NCI-H187 treated with DMSO at 0.1 percent for 48 hours (cell line): Measurements from ENCODE around the gene ATP5ME.

Experiments
- DNase-seq: peaks from one replicate; lab custom pipeline; 2025; lab: John Stamatoyannopoulos, UW

The ATP5ME gene

GRCh38 chr4:633406-633805, 40.7 kb downstream of the ATP5ME start:
- no peak for DNase-seq

GRCh38 chr4:632926-633325, 41.1 kb downstream of the ATP5ME start:
- no peak for DNase-seq

GRCh38 chr4:632196-632790, 41.8 kb downstream of the ATP5ME start:
- no peak for DNase-seq

DNA sequence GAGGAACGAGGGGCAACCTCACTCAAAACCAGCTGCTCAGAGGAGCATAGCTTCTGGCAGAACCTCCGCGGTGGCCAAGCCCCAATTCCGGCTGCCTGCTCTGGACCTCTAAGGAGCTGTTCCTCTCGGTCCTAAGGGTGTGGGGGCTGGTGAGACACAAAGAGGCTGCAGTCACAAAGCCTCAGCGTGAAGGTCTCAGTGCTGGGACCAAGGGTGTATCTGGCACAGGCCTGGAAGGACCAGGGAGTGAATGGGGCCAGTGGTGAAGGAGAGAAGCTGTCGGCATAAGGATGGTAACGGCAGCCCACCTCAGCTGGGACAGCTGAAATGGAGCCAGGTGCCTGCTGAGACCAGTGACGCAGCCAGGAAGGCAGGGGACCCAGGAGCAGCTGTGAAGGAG, 43.4 kb downstream of the ATP5ME start:
- no peak for DNase-seq

- no peak for DNase-seq
Observed at GRCh38 chr4:629915-630641, 44.0 kb downstream of the ATP5ME start.

- no peak for DNase-seq
Observed at GRCh38 chr4:629636-629914, 44.5 kb downstream of the ATP5ME start.

DNA sequence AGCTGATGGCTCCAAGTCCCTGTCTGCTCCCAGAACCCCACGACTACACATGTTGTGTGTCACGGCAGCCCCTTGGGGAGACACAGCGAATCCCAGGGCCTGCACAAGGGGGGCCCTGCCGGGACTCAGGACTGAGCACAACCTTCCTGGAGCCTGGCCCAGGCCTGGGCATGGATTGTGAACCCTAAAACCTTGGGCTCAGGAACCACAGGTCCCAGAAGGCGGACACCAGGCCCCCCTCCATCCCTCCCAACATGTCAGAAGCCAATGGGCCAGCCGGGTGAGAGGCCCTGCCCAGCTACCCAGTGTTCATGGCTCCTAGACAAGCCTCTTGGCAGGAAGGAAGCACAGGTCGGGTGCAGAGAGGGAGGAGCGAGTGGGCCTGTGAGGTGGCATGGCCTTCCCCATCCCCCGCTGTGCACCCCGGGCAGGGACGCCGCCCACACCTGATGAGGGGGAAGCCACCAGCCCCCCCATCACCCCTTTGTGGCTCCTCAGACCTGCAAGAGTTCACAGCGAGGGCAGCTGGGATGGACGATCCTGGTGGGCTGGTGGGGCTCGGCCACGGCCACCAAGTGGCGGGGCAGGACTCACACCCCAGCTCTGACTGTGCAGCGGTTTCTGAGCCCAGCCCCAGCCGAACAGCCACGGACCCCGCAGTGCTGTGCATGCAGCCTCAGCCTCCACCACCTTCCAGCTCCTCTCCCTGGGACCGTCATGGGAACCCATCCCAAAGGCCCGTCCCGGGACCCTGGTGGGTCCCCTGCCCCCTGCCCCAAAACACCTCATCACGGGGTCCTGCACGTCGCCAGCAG, 45.0 kb downstream of the ATP5ME start:
- DNase-seq, result no peak

GRCh38 chr4:628311-628741, 45.8 kb downstream of the ATP5ME start:
- no peak for DNase-seq

GRCh38 chr4:627347-628125, 46.5 kb downstream of the ATP5ME start:
- no peak for DNase-seq

GRCh38 chr4:626201-627091, 47.6 kb downstream of the ATP5ME start:
- no peak for DNase-seq

DNA sequence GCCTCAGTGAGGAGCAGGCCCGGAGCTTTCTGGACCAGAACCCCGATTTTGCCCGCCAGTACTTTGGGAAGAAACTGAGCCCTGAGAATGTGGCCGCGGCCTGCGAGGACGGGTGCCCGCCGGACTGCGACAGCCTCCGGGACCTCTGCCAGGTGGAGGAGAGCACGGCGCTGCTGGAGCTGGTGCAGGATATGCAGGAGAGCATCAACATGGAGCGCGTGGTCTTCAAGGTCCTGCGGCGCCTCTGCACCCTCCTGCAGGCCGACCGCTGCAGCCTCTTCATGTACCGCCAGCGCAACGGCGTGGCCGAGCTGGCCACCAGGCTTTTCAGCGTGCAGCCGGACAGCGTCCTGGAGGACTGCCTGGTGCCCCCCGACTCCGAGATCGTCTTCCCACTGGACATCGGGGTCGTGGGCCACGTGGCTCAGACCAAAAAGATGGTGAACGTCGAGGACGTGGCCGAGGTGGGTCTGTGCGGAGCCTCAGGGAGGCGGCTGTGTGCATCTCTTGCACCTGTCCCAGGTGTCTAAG, 48.4 kb downstream of the ATP5ME start:
- no peak for DNase-seq

DNA sequence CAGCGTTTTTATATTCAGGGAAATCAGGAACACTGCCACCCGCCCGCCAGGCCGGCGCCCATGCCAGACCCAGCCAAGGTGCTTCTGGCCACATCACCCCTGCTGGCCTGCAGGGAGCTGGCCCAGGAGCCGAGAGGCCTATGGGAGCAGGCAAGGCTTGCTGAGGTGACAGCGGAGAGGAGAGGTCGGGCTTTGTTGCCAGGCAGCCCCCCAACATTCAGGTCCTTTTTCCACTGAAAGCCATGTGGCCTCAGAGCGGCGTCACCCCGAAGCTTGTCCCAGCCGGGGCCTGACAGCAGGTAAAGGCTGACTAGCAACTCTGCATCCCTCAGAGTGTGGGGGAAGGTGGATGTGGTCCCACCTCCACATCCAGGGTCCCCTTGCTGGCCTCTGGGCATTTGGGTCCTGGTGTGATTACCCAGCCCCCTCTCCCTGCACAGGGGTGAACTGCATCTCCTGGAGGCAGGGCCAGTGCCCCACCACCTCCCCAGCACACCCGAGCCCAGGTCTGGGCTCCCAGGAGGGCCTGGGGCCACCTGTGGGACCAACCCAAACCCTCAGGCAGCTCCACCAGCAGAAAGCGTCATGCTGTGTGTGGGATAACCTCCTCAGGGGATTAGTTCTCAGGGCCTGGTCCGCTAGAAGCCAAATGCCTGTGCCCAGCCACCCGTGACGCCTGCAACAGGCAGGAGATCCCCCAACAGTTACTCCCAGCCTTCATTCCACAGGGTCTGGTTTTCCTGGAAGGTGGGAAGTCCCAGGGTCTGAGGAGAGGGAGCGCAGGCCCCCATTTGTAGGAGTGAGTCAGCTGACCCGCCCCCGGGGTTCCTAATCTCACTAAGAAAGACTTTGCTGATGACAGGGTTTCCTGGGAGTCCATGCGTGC, 49.1 kb downstream of the ATP5ME start, which contains the start of gene PDE6B:
PDE6B (plus strand) TSS at position 869 of the 886 bp plus-strand sequence. CDS start 54 bp downstream, outside the sequence.
- no peak for DNase-seq

DNA sequence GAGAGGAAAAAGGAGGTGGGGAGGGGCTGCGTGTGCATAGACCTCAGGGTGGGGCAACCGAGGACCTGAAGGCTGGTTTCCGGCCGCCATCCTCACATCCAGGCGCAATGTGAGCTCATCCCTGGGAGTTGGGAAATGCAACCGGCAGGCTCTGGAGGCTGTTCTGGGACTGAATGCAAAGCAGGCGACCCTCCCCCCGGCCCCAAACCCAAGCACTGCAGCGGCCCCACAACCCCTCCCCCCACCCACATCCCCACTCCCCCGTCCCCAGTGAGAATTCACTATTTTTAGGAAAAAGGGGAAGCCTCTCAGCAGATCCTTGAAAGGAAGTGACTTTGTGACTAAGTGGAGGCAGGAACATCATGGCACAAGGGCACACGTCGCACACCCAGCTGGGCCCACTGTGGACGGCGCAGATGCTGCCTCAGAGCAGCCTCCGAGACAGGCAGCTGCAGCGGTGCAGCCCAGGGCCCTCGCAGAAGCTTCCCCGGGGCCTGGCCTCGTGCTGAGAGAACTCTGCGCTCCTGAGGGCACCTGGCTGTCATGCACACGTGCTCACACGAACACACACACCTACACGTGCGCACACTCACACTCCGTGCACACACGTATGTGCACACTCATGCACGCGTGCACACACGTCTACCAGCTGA, 50.0 kb downstream of the ATP5ME start:
- DNase-seq, result no peak

DNA sequence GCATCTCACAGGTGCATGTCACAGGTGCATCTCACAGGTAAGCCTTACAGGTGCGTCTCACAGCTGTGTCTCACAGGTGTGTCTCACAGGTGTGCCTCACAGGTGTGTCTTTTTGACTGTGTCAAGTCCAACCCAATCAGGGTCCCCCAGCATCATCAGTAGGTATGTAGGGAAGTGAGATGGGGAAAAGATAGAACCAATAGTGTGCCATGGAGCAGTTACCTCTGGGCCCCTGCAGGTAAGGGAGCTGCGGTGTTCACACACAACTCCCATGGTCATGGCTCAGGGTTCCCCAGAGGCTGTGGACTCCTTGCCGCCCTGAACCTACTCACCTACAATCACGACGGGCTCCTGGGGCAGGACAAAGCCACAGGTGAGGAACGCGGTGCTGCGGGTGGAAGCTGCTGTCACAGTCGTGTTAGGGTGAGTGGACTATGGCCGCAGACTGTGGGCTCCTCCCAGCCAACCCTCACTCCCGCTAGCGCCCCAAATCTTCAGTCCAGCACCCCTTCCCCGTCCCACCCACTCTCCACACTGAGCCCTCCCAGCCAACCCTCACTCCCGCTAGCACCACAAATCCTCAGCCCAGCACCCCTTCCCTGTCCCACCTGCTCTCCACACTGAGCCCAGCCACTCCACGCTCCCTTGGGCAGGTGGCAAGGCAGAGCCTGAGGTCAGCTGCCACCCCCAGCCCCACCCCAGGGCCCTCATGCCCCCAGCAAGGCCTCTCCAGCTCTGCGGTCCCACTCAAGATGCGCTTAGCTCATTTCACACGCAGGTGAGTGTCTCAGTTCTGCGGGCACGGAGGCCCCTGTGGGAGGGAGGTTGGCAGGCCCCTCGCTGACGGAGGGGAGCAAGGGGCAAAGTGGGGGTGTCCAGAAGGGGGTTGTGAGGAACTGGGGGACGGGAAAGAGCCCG, 50.8 kb downstream of the ATP5ME start:
- DNase-seq, result no peak
